Lower leg skin (tissue), 3 donors: ENCODE results near the gene CLASP1.

Experiments
- POLR2A ChIP-seq, 2 donors: fragments of 450-650 bp; IDR thresholded peaks; one replicate each; pipeline ENCODE4 v1.6.1; 2016 to 2017; ENCODE audit warnings: antibody characterized with exemption in 2 of 2, mild to moderate bottlenecking in 1 of 2, moderate library complexity in 1 of 2
- TF ChIP-seq, protein P1 (sequence below), 3 donors: fragments of 450-650 bp; IDR thresholded peaks; one replicate each; pipeline ENCODE4 v1.5.1; 2016; ENCODE audit warnings: antibody characterized with exemption in 3 of 3, mild to moderate bottlenecking in 3 of 3, moderate library complexity in 2 of 3

DNA sequence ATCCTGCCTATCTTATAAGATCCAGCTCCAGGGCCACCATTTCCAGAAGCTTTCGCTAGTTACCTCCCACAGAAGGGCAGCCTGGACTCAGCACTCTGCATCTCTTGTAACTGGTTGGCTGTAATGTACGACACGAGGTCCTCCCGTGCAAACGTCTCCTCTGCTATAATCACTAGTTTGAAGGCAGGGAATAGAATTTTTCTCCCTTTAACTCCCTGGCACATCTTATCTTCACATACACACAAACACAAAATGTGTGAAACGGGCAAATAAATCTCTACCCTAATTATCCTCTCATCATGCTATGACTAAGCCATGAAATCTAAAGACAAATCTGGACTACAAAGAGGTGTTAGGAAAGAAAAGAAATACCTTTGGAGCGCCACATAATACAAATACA, 81.8 kb downstream of the CLASP1 start:
- TF ChIP-seq, protein P1, sequence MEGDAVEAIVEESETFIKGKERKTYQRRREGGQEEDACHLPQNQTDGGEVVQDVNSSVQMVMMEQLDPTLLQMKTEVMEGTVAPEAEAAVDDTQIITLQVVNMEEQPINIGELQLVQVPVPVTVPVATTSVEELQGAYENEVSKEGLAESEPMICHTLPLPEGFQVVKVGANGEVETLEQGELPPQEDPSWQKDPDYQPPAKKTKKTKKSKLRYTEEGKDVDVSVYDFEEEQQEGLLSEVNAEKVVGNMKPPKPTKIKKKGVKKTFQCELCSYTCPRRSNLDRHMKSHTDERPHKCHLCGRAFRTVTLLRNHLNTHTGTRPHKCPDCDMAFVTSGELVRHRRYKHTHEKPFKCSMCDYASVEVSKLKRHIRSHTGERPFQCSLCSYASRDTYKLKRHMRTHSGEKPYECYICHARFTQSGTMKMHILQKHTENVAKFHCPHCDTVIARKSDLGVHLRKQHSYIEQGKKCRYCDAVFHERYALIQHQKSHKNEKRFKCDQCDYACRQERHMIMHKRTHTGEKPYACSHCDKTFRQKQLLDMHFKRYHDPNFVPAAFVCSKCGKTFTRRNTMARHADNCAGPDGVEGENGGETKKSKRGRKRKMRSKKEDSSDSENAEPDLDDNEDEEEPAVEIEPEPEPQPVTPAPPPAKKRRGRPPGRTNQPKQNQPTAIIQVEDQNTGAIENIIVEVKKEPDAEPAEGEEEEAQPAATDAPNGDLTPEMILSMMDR (IDR thresholded peaks at IDR 0.05): no peak
- no peak for TF ChIP-seq POLR2A (IDR thresholded peaks at IDR 0.05)
